A673 (cell line): ENCODE results near the gene SMOC1. TPM values are rescaled to one million over a fixed set of nuclear protein-coding genes. Genes with fewer than 3 reads are reported as not detected.

Experiments
- BruUV-seq: library from RNA; stranded (reverse); fragments of 400-500 nt; replicated peaks from 2 replicates; lab custom pipeline; 2021; lab: Mats Ljungman, UMichigan
- CTCF ChIA-PET: fragments of 300-600 bp; sonication (Branson Sonifier 250); formaldehyde crosslinking; loops from one replicate; lab custom pipeline; 2022; ENCODE audit warnings: antibody characterized with exemption; lab: Charles Lee
- POLR2A ChIA-PET: fragments of 300-600 bp; sonication (Branson Sonifier 250); formaldehyde crosslinking; loops from one replicate; lab custom pipeline; 2022; ENCODE audit warnings: antibody characterized with exemption; ENCODE audit not compliant: low non-redundant PET; lab: Charles Lee
- DNase-seq: peaks from one replicate; pipeline ENCODE4 v3.0.0-alpha.2; 2015; ENCODE audit warnings: low spot score
- H3K27ac ChIP-seq: fragments of 200-600 bp; sonication (generic); 2 replicates; pipeline ENCODE4 v1.5.1; 2016; ENCODE audit warnings: mixed run types, low read depth, mild to moderate bottlenecking, mixed read lengths, antibody characterized with exemption, low read length; ENCODE audit not compliant: poor library complexity, severe bottlenecking
- H3K27me3 ChIP-seq: fragments of 200-600 bp; sonication (generic); replicated peaks from 2 replicates; pipeline ENCODE4 v1.6.1; 2017; ENCODE audit warnings: mixed run types, low read depth, mild to moderate bottlenecking, mixed read lengths, antibody characterized with exemption, low read length; ENCODE audit not compliant: insufficient read depth, poor library complexity
- H3K36me3 ChIP-seq: fragments of 200-600 bp; sonication (generic); 2 replicates; pipeline ENCODE4 v1.6.1; 2016; ENCODE audit warnings: mixed run types, mild to moderate bottlenecking, mixed read lengths, antibody characterized with exemption, low read length; ENCODE audit not compliant: insufficient read depth, poor library complexity, severe bottlenecking
- H3K4me1 ChIP-seq: fragments of 200-600 bp; sonication (generic); 2 replicates; pipeline ENCODE4 v1.6.1; 2017; ENCODE audit warnings: mixed run types, mild to moderate bottlenecking, mixed read lengths, antibody characterized with exemption, low read length; ENCODE audit not compliant: insufficient read depth, poor library complexity, severe bottlenecking
- H3K4me3 ChIP-seq: fragments of 200-600 bp; sonication (generic); 2 replicates; pipeline ENCODE4 v1.5.1; 2016; ENCODE audit warnings: low read depth, mixed run types, mild to moderate bottlenecking, mixed read lengths, low read length; ENCODE audit not compliant: poor library complexity, severe bottlenecking
- H3K9me3 ChIP-seq: fragments of 200-600 bp; sonication (generic); 2 replicates; pipeline ENCODE4 v1.6.1; 2016; ENCODE audit warnings: mixed run types, low read depth, mild to moderate bottlenecking, mixed read lengths, antibody characterized with exemption, low read length; ENCODE audit not compliant: poor library complexity, severe bottlenecking
- EZH2 ChIP-seq: fragments of 200-600 bp; sonication (generic); IDR thresholded peaks from 2 replicates; pipeline ENCODE4 v1.6.1; 2017; ENCODE audit warnings: borderline replicate concordance, low read depth, mild to moderate bottlenecking, mixed read lengths, antibody characterized with exemption, low read length; ENCODE audit not compliant: poor library complexity, severe bottlenecking
- intact Hi-C: fragments of 100-400 bp; cut with micrococcal nuclease; formaldehyde crosslinking; loops from one replicate; pipeline ENCODE4 v1.10.0; 2022; ENCODE audit not compliant: unreplicated experiment
- total RNA-seq: library from RNA; stranded (reverse); gene quantifications from 2 replicates; pipeline ENCODE4 v1.2.3, GENCODE V29; 2021
- TF ChIP-seq, protein P1 (sequence below): fragments of 300-800, 200-600 bp; sonication (generic); conservative IDR thresholded peaks from 2 replicates; pipeline ENCODE4 v1.5.1; 2017; ENCODE audit warnings: low read depth, mild to moderate bottlenecking, antibody characterized with exemption, low read length, moderate library complexity, mixed read lengths

SMOC1 gene
- total RNA-seq, 1 experiment from 2014 or later, result not detected

DNA sequence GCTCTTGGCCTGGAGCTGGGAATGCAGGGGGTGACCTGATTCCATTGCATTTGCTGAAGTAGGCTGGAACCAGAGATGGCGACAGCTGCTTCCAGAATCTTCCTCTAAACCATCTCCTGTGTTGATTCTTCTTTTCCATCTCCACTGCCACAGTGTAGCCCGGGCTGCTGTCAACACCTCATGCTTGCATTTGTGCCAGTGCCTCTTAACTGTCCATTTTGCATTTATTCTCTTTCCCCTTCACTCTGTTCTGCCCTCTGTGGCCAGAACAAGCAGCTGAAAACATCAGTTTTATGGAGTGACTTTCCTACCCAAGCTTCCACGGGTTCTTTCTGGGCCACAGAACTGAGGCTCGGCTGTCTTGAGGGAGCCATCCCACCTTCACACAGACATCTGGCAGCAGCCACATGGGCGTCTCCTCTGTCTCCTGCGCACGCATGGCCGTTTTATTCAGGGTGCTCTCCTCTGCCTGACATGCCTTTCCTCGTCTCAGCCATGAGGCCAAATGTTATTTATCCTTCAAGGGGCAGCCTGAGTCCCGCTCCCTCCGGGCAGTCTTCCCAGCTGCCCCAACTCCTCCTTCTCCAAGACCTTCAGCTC, 51.7 kb downstream of the SMOC1 start:
- no TSS peak for BruUV-seq
- no peaks in the 10 kb centered on the region for H3K9me3 ChIP-seq
- ChIA-PET POLR2A (no interaction called here), CTCF (no interaction called here)
- H3K36me3 ChIP-seq, result no peaks in the 10 kb centered on the region
- peaks cover 72% of the 10 kb centered on the region for H3K27me3 ChIP-seq
- H3K4me3 ChIP-seq, result no peak overlapping the region
- intact Hi-C loops, result no loop called here
- H3K27ac ChIP-seq, result no peak overlapping the region
- H3K4me1 ChIP-seq, result no peaks in the 10 kb centered on the region
- DNase-seq, result no peak
- TF ChIP-seq EZH2, result no peak
- TF ChIP-seq, protein P1, sequence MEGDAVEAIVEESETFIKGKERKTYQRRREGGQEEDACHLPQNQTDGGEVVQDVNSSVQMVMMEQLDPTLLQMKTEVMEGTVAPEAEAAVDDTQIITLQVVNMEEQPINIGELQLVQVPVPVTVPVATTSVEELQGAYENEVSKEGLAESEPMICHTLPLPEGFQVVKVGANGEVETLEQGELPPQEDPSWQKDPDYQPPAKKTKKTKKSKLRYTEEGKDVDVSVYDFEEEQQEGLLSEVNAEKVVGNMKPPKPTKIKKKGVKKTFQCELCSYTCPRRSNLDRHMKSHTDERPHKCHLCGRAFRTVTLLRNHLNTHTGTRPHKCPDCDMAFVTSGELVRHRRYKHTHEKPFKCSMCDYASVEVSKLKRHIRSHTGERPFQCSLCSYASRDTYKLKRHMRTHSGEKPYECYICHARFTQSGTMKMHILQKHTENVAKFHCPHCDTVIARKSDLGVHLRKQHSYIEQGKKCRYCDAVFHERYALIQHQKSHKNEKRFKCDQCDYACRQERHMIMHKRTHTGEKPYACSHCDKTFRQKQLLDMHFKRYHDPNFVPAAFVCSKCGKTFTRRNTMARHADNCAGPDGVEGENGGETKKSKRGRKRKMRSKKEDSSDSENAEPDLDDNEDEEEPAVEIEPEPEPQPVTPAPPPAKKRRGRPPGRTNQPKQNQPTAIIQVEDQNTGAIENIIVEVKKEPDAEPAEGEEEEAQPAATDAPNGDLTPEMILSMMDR, result no peak

DNA sequence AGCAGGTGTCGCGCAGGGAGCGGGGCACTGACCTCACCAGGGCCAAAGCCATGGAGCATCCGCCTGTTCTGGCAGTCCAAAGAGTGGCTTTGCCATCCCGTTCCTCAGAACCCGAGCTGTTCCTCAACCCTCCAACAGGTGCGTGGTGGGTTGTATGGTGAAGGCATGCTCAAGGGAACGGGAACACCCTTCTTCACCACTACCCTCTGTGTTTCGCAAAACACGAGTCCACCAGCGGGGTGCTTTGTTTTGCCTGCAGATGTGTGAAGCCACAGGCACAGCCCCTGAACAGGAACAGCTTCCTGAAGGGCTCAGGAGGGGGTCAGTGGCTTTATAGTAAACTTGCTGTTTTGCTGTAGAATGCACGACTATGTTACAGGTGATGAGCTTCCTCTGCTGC, 52.7 kb downstream of the SMOC1 start:
- ChIA-PET CTCF (no interaction called here), POLR2A (no interaction called here)
- H3K4me1 ChIP-seq, result no peaks in the 10 kb centered on the region
- DNase-seq, result no peak
- BruUV-seq, result no TSS peak
- H3K36me3 ChIP-seq, result no peaks in the 10 kb centered on the region
- intact Hi-C loops, result no loop called here
- peaks cover 70% of the 10 kb centered on the region for H3K27me3 ChIP-seq
- no peak overlapping the region for H3K4me3 ChIP-seq
- TF ChIP-seq, protein P1, result no peak
- TF ChIP-seq EZH2, result no peak
- no peaks in the 10 kb centered on the region for H3K9me3 ChIP-seq
- H3K27ac ChIP-seq, result no peak overlapping the region

DNA sequence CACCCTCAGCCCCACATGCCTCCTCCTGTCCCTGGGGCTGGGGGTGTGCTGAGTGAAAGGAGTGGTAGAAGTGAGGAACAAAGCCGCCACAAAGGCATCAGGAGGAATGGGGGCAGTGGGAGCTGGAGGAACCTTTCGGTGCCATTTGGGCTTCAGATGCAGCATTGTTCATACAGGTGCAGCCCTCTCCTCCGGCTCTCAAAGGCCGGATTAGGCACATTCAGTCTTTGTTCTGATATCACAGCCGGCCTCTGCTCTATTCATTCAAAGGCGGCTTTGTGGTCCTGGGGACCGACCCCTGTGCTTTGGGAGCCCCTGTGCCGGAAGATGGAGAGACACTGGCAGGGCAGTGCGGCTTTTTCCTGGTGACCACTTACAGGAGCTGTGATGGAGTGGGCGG, 53.2 kb downstream of the SMOC1 start:
- no peaks in the 10 kb centered on the region for H3K9me3 ChIP-seq
- no peaks in the 10 kb centered on the region for H3K4me1 ChIP-seq
- ChIA-PET POLR2A (no interaction called here), CTCF (no interaction called here)
- DNase-seq, result no peak
- BruUV-seq, result no TSS peak
- H3K27ac ChIP-seq, result no peak overlapping the region
- H3K27me3 ChIP-seq, result peaks cover 70% of the 10 kb centered on the region
- intact Hi-C loops, result no loop called here
- H3K36me3 ChIP-seq, result no peaks in the 10 kb centered on the region
- no peak overlapping the region for H3K4me3 ChIP-seq
- TF ChIP-seq, protein P1, result no peak
- TF ChIP-seq EZH2, result no peak
